Measurements from ENCODE around the gene SNORC. TPM values are rescaled to one million over a fixed set of nuclear protein-coding genes. Genes with fewer than 3 reads are reported as not detected.

Gene SNORC
- total RNA-seq, 1 donor from 2014 or later, result 15.5 TPM

GRCh38 chr2:232866104-232866503, 4.0 kb upstream of the SNORC start:
- no peak for DNase-seq (ENCODE audit: low spot score)

GRCh38 chr2:232869138-232870017, 686 bp upstream of the SNORC start:
- ATAC-seq (peak; percentile 63), DNase-seq (ENCODE audit: low spot score) (peak; percentile 45)

More at GRCh38 chr2:232866104-232866503, 4.0 kb upstream of the SNORC start:
- ATAC-seq, result no peak

- ATAC-seq (no peak), DNase-seq (ENCODE audit: low spot score) (peak; percentile 38)
Observed at GRCh38 chr2:232870766-232871371, 805 bp downstream of the SNORC start.

GRCh38 chr2:232871418-232871834, 1.4 kb downstream of the SNORC start:
- DNase-seq (ENCODE audit: low spot score) (peak; percentile 44), ATAC-seq (no peak)

- peak; percentile 45 for DNase-seq (ENCODE audit: low spot score)
- ATAC-seq, result no peak
Observed at GRCh38 chr2:232871835-232872736, 2.0 kb downstream of the SNORC start.

- DNase-seq (ENCODE audit: low spot score), result no peak
- ATAC-seq, result no peak
Observed at GRCh38 chr2:232872826-232873225, 2.8 kb downstream of the SNORC start.

GRCh38 chr2:232873292-232873908, 3.3 kb downstream of the SNORC start:
- ATAC-seq (no peak), DNase-seq (ENCODE audit: low spot score) (no peak)

- ATAC-seq, result peak; percentile 22
- DNase-seq (ENCODE audit: low spot score), result no peak
Observed at GRCh38 chr2:232873909-232874641, 4.0 kb downstream of the SNORC start.

GRCh38 chr2:232874677-232875223, 4.7 kb downstream of the SNORC start:
- DNase-seq (ENCODE audit: low spot score), result no peak
- no peak for ATAC-seq

- peak; percentile 23 for ATAC-seq
Observed at GRCh38 chr2:232875256-232876121, 5.4 kb downstream of the SNORC start.

GRCh38 chr2:232876161-232876977, 6.3 kb downstream of the SNORC start:
- peak; percentile 86 for DNase-seq (ENCODE audit: low spot score)

More at GRCh38 chr2:232875256-232876121, 5.4 kb downstream of the SNORC start:
- no peak for DNase-seq (ENCODE audit: low spot score)

GRCh38 chr2:232876978-232877441, 6.9 kb downstream of the SNORC start:
- ATAC-seq (peak; percentile 7), DNase-seq (ENCODE audit: low spot score) (no peak)

More at GRCh38 chr2:232876161-232876977, 6.3 kb downstream of the SNORC start:
- peak; percentile 76 for ATAC-seq

GRCh38 chr2:232877940-232878511, 8.0 kb downstream of the SNORC start:
- DNase-seq (ENCODE audit: low spot score) (no peak), ATAC-seq (no peak)

GRCh38 chr2:232878855-232879617, 9.0 kb downstream of the SNORC start:
- DNase-seq (ENCODE audit: low spot score) (no peak), ATAC-seq (no peak)

GRCh38 chr2:232879618-232880494, 9.8 kb downstream of the SNORC start:
- ATAC-seq (no peak), DNase-seq (ENCODE audit: low spot score) (no peak)
